GM13976 (cell line): Measurements from ENCODE around the gene SLC22A3.

Experiments used
- DNase-seq: peaks from one replicate; pipeline ENCODE4 v3.0.0; 2012; ENCODE audit warnings: low spot score
- in situ Hi-C: fragments of 300-500 bp; cut with MboI; formaldehyde crosslinking; loops from one replicate; pipeline ENCODE4 v1.12.0; 2022; ENCODE audit warnings: low sequenced_read_pairs, mixed read lengths, inconsistent platforms; ENCODE audit not compliant: unreplicated experiment
- TF ChIP-seq, protein P1 (sequence below): IDR thresholded peaks from 2 replicates; pipeline ENCODE4 v1.5.1; 2012; ENCODE audit warnings: borderline replicate concordance, mild to moderate bottlenecking; ENCODE audit not compliant: insufficient read depth; ENCODE audit errors: extremely low read depth, missing control alignments, control extremely low read depth

Gene SLC22A3

DNA sequence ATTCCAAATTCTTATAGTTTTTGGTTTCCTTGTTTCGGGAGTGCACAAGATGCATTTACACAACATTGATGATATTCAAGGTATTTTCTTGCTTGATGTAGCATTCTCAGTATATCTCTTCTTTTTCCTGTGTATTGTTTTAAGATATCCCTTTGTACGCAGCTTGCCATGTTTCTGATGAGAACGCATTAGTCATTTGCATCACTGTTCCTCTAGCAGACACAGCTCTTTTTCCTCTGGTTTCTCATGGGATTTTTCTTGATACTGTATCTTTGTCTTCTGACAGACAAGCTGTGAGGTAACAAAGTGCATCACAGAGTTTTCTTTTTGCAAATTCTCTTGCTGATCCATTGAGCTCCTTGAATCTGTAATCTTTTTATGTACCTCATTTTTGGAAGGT is 146.4 kb downstream of the SLC22A3 start:
- TF ChIP-seq, protein P1, sequence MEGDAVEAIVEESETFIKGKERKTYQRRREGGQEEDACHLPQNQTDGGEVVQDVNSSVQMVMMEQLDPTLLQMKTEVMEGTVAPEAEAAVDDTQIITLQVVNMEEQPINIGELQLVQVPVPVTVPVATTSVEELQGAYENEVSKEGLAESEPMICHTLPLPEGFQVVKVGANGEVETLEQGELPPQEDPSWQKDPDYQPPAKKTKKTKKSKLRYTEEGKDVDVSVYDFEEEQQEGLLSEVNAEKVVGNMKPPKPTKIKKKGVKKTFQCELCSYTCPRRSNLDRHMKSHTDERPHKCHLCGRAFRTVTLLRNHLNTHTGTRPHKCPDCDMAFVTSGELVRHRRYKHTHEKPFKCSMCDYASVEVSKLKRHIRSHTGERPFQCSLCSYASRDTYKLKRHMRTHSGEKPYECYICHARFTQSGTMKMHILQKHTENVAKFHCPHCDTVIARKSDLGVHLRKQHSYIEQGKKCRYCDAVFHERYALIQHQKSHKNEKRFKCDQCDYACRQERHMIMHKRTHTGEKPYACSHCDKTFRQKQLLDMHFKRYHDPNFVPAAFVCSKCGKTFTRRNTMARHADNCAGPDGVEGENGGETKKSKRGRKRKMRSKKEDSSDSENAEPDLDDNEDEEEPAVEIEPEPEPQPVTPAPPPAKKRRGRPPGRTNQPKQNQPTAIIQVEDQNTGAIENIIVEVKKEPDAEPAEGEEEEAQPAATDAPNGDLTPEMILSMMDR: no peak
- in situ Hi-C loops: no loop called here

DNA sequence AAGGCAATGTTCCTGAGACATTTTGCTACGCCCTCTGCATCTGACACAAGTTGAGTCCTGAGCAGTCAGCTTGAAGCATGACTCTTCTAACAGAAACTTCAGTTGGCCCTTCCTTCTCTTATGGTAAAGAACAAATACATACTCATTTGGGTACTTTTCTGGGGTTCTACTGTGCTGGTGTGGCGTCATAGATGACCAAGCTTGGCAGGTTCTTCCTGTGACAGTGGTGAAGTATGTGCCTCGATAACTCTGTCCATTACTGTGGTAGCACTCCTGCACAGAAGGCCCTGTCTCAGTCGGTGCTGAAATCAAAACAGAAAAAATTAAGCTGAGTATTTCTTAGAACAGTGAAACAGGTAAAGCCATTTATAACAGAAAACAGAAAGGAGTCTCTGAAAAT is 152.5 kb downstream of the SLC22A3 start:
- in situ Hi-C loops: no loop called here
- TF ChIP-seq, protein P1: no peak
- DNase-seq: no peak

More for the DNA sequence above, 146.4 kb downstream of the SLC22A3 start:
- DNase-seq: no peak
